ENCODE data around the gene PLCB3. TPM values are rescaled to one million over a fixed set of nuclear protein-coding genes. Genes with fewer than 3 reads are reported as not detected.
A peak's percentile ranks its signal among the peaks of the same experiment; 100 is the strongest.

Gene PLCB3
- polyA plus RNA-seq, 3 donors from 2014 or later, result 0.33 to 0.49 TPM; not detected in 1

DNA sequence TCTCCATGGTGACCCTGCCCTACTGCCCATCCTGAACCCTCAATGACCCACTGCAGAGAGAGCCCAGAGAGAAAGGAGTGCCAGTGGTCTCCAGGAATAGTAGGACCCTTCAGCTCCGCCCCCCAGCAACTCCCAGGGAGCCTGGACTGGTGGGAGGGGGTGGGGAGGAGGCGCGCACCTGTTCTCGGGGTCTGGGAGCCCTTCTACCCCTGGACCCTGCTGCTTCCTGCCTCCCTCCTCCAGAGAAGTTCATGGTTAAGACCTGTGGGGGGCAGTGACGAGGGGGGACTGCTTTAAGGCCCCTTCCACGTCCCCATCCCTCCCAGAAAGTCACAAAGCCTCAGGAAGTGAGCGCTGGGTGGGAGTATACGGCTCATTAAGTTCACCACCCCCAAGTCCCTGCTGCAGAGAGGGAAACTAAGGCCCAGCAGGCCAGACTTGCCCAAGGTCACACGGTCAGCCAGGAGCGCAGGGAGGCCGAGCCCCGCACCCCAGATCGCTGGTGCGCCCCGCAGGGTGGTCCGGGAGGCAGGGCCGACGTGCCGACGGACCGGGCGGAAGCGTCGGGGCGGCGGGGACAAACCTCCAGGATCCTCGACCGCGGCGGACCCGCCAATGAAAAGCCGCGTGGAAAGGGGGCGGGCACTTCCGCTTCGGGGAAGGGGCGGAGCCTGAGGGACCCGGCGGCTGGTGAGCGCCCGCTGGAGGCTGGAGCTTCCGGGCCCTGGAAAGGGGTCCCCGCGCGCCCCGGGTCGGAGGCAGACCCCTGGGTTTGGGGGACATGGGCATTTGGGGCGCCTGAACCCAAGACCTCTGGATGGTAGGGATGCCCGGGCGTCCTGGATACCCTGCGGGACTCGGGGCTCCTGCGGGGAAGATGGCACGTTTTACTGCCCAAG is 25.5 kb upstream of the PLCB3 start, which contains the start of the genes NUDT22 and TRPT1:
Gene NUDT22, plus strand, starts transcription at position 667 of the 899 bp plus-strand sequence. CDS start 379 bp downstream, outside the sequence.
Gene TRPT1, minus strand, starts transcription at position 579 of the 899 bp plus-strand sequence. Its CDS starts 326 bp downstream, at position 253.
- DNase-seq, result peak; percentile 90 to 93 (median 91)
- Mint-ChIP-seq H3K36me3 (no peaks in the 10 kb centered on the region), H3K27me3 (ENCODE audit: low read depth in 3 of 3) (peaks cover 0 to 6% (median 2%) of the 10 kb centered on the region in 3 donors), H3K4me1 (peaks cover 34 to 36% of the 10 kb centered on the region in 2 donors), H3K27ac (peak within 1 kb of the TSS; percentile 77 to 93 (median 90)), H3K4me3 (peak within 1 kb of the TSS; percentile 87 to 91 (median 89)), H3K9me3 (no peaks in the 10 kb centered on the region)

DNA sequence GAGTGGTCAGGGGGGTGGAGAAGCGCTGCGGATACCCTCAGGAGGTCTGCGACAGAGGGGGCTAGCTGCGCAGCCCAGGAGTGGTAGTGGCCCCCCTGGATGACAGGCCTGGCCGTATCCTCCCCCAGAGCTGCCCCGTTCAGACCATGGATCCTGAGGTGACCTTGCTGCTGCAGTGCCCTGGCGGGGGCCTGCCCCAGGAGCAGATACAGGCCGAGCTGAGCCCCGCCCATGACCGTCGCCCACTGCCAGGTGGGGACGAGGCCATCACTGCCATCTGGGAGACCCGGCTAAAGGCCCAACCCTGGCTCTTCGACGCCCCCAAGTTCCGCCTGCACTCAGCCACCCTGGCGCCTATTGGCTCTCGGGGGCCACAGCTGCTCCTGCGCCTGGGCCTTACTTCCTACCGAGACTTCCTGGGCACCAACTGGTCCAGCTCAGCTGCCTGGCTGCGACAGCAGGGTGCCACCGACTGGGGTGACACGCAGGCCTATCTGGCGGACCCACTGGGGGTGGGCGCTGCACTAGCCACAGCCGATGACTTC is 24.8 kb upstream of the PLCB3 start:
- Mint-ChIP-seq H3K27ac (peak overlapping the region; percentile 77 to 93 (median 90)), H3K36me3 (no peaks in the 10 kb centered on the region), H3K9me3 (no peaks in the 10 kb centered on the region), H3K27me3 (ENCODE audit: low read depth in 3 of 3) (peaks cover 0 to 6% (median 2%) of the 10 kb centered on the region in 3 donors), H3K4me3 (peak overlapping the region; percentile 87 to 91 (median 89)), H3K4me1 (peaks cover 38 to 40% of the 10 kb centered on the region in 2 donors)
- peak; percentile 65 to 70 (median 70) for DNase-seq

DNA sequence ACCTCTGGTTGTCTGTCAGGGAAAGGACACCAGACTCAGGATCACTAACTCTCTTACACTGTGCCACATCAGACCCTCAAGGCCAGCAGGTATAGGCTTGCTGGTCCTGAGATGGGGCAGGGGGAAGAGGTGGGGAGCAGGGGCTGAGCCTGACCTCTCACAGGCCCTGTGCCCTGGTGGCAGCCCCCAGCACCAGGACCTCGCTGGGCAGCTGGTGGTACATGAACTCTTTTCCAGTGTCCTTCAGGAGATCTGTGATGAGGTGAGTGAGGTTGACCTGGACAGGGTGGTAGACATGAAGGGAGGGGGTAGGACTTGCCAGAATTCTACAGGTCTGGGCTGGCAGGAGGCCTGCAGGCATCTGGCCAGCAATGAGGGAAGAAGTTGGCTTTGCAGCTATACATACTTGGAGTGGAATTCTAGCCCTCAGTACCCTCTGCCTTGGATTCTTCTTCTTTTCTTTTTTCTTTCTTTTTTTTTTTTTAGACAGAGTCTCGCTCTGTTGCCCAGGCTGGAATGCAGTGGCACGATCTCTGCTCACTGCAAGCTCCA is 23.8 kb upstream of the PLCB3 start:
- DNase-seq, result no peak
- H3K27ac Mint-ChIP-seq, result peak overlapping the region; percentile 77 to 93 (median 90)
- peaks cover 0 to 4% (median 2%) of the 10 kb centered on the region in 3 donors for H3K27me3 Mint-ChIP-seq (ENCODE audit: low read depth in 3 of 3)
- peak overlapping the region; percentile 87 to 91 (median 89) for H3K4me3 Mint-ChIP-seq
- H3K36me3 Mint-ChIP-seq, result no peaks in the 10 kb centered on the region
- H3K9me3 Mint-ChIP-seq, result no peaks in the 10 kb centered on the region
- H3K4me1 Mint-ChIP-seq, result peaks cover 40 to 46% of the 10 kb centered on the region in 2 donors

DNA sequence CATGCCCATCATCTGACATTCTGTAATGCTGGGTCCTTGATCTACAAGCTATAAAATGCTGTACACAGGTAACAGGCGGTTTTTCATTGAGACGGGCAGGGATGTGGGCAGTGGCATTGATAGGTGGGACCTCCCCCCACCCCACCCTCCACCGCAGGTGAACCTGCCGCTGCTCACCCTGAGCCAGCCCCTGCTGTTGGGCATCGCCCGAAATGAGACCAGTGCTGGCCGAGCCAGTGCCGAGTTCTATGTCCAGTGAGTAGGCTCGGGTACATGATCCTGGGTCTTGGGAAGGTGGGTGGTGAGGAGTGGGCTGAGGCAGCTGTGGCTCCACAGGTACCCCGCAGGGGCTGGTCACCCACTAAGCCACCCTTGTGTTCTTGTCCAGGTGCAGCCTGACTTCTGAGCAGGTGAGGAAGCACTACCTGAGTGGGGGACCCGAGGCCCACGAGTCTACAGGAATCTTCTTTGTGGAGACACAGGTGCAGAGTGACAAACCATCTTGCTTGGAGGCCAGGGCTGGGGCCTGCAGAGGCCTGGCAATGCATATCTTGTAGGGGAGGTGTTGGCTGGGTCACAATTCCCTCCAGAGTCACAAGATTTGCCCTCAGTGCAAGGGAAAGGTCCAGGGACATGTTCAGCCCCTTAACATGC is 22.1 kb upstream of the PLCB3 start:
- DNase-seq, result no peak
- H3K4me3 Mint-ChIP-seq, result peak overlapping the region; percentile 86 to 94 (median 87)
- no peaks in the 10 kb centered on the region for H3K9me3 Mint-ChIP-seq
- peaks cover 0 to 5% (median 2%) of the 10 kb centered on the region in 3 donors for H3K27me3 Mint-ChIP-seq (ENCODE audit: low read depth in 3 of 3)
- H3K36me3 Mint-ChIP-seq, result no peaks in the 10 kb centered on the region
- peak overlapping the region; percentile 76 to 91 (median 83) for H3K27ac Mint-ChIP-seq
- H3K4me1 Mint-ChIP-seq, result peaks cover 40 to 53% of the 10 kb centered on the region in 2 donors

DNA sequence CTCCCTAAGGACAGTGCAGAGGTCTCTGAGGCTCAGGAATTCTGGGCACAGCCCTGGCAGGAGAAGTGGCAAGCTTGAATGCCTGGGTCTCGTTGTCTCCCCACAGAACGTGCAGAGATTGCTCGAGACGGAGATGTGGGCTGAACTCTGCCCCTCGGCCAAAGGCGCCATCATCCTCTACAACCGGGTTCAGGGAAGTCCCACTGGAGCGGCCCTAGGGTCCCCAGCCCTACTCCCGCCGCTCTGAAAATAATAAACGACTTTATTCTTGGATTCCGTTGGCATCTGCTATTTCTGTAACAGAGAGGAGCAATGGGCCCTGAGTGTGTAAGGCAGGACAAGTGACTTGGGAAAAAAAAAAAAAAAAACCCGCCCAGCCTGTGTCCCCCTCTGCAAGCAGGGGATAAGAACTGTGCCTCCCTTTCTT is 21.6 kb upstream of the PLCB3 start:
- peaks cover 40 to 53% of the 10 kb centered on the region in 2 donors for H3K4me1 Mint-ChIP-seq
- H3K27ac Mint-ChIP-seq, result peak overlapping the region; percentile 82 to 94 (median 89)
- DNase-seq, result no peak
- peak overlapping the region; percentile 86 to 94 (median 87) for H3K4me3 Mint-ChIP-seq
- no peaks in the 10 kb centered on the region for H3K36me3 Mint-ChIP-seq
- H3K27me3 Mint-ChIP-seq (ENCODE audit: low read depth in 3 of 3), result peaks cover 0 to 3% (median 2%) of the 10 kb centered on the region in 3 donors
- H3K9me3 Mint-ChIP-seq, result no peaks in the 10 kb centered on the region

DNA sequence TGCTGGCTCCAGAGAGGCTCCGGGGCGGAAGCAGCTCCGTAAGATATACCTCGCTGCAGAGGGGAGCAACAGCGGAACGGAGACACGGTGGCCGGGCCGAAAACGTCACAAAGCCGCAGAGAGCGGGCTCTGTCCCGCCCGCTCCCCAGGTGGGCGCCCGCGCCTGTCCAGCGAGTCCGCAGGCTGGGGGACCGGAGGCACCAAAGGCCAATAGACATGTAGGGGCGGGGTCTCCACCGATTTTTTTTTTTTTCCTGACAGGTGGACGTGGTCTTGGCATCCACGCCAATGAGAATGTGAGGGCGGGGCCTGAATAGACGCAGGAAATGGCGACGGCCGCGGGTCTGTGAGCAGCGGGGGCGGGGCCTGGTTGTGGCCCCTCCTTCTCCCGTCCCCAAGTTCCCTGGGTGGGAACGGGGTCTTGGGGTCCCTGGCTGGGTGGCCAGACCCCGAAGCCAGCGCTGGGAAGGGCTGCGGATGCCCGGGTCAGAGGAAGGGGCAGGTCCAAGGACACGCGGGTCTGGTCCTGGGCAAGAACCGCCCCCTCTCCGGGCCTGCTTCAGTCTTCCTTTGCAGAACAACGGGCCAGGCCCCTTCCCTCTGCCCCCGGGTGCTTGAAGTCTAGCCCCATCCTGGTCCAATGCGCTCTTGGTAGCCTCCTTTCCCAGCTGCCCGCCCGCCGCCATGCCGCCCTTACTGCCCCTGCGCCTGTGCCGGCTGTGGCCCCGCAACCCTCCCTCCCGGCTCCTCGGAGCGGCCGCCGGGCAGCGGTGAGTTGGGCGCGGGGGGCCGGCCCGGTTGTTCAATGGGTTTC is 21.0 kb upstream of the PLCB3 start, which contains the start of gene DNAJC4:
Gene DNAJC4, plus strand, starts transcription at position 378 of the 814 bp plus-strand sequence. Its CDS starts 307 bp downstream, at position 685.
- H3K4me3 Mint-ChIP-seq, result peak within 1 kb of the TSS; percentile 86 to 94 (median 87)
- H3K9me3 Mint-ChIP-seq, result no peaks in the 10 kb centered on the region
- peaks cover 38 to 51% of the 10 kb centered on the region in 2 donors for H3K4me1 Mint-ChIP-seq
- peaks cover 0 to 3% (median 2%) of the 10 kb centered on the region in 3 donors for H3K27me3 Mint-ChIP-seq (ENCODE audit: low read depth in 3 of 3)
- DNase-seq, result peak; percentile 90 to 91 (median 90)
- peak within 1 kb of the TSS; percentile 82 to 94 (median 89) for H3K27ac Mint-ChIP-seq
- no peaks in the 10 kb centered on the region for H3K36me3 Mint-ChIP-seq

DNA sequence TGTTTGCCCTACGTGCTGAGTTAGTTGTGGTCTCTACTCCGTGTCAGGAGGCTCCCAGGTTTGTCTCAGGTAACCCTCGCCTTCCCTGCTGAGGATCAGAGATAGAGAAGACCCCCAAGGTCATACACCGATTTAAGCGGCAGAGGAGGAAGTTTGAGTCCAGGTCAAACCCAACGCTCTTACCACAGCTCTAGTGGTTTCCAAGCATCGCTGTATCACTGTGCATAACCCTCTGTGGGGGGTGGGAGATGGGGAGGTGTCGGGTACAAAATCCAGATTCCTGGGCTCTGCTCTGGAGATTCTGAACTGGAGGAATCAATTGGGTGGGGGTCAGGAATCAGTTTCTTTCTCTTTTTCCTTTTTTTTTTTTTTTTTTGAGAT is 20.4 kb upstream of the PLCB3 start:
- peaks cover 40 to 50% of the 10 kb centered on the region in 2 donors for H3K4me1 Mint-ChIP-seq
- no peak for DNase-seq
- peak overlapping the region; percentile 82 to 94 (median 89) for H3K27ac Mint-ChIP-seq

DNA sequence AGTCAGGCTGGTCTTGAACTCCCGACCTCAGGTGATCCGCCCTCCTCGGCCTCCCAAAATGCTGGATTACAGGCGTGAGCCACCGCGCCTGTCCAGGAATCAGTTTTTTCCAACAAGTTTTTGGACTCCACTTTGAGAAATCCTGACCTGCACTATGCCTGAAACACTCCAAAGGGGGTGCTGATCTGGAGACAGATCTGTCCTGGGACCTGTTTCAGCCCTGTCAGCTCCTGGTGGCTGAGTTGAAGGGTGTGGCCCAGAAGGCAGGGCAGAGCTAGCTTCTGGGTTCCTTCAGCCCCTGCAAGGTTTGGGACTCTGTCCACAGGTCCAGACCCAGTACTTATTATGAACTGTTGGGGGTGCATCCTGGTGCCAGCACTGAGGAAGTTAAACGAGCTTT is 19.8 kb upstream of the PLCB3 start:
- no peaks in the 10 kb centered on the region for H3K9me3 Mint-ChIP-seq
- peaks cover 40 to 50% of the 10 kb centered on the region in 2 donors for H3K4me1 Mint-ChIP-seq
- peak overlapping the region in 4 of 6 donors; percentile 34 to 83 (median 80) for H3K27ac Mint-ChIP-seq
- no peak for DNase-seq
- H3K36me3 Mint-ChIP-seq, result no peaks in the 10 kb centered on the region
- peaks cover 0 to 2% (median 1%) of the 10 kb centered on the region in 3 donors for H3K27me3 Mint-ChIP-seq (ENCODE audit: low read depth in 3 of 3)
- peak overlapping the region; percentile 57 to 94 (median 86) for H3K4me3 Mint-ChIP-seq

More for the DNA sequence above, 20.4 kb upstream of the PLCB3 start:
- no peaks in the 10 kb centered on the region for H3K9me3 Mint-ChIP-seq
- H3K36me3 Mint-ChIP-seq, result no peaks in the 10 kb centered on the region
- H3K4me3 Mint-ChIP-seq, result peak overlapping the region; percentile 86 to 94 (median 87)
- H3K27me3 Mint-ChIP-seq (ENCODE audit: low read depth in 3 of 3), result peaks cover 0 to 2% (median 1%) of the 10 kb centered on the region in 3 donors

DNA sequence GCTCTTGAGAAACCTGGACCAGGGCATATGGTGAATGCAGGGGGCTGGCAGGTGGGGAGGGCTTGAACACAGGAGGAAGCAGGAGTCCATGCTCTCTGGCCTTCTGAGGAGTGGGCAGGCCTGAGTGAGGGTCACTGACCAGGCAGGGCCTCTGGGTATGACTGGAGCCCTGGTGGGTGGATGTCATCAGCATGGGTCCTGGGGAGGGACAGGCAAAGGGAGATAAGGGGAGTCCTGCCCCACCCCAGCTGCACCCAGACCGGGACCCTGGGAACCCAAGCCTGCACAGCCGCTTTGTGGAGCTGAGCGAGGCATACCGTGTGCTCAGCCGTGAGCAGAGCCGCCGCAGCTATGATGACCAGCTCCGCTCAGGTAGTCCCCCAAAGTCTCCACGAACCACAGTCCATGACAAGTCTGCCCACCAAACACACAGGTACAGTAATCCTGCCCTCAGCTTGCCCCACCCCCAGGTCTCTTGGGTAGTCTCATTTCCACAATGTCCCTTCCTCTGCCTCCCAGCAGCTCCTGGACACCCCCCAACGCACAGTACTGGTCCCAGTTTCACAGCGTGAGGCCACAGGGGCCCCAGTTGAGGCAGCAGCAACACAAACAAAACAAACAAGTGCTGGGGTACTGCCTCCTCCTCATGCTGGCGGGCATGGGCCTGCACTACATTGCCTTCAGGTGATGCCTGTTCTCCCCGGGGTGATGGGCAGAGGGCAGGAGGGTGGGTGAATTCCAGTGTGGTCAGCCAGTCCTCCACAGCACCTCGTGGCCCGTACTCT is 19.0 kb upstream of the PLCB3 start:
- peak overlapping the region; percentile 57 to 94 (median 79) for H3K4me3 Mint-ChIP-seq
- H3K27me3 Mint-ChIP-seq (ENCODE audit: low read depth in 3 of 3), result peaks cover 0 to 1% (median 0%) of the 10 kb centered on the region in 3 donors
- H3K9me3 Mint-ChIP-seq, result no peaks in the 10 kb centered on the region
- H3K36me3 Mint-ChIP-seq, result no peaks in the 10 kb centered on the region
- no peak for DNase-seq
- H3K4me1 Mint-ChIP-seq, result peaks cover 34 to 44% of the 10 kb centered on the region in 2 donors
- peak overlapping the region in 4 of 6 donors; percentile 69 to 83 (median 80) for H3K27ac Mint-ChIP-seq

DNA sequence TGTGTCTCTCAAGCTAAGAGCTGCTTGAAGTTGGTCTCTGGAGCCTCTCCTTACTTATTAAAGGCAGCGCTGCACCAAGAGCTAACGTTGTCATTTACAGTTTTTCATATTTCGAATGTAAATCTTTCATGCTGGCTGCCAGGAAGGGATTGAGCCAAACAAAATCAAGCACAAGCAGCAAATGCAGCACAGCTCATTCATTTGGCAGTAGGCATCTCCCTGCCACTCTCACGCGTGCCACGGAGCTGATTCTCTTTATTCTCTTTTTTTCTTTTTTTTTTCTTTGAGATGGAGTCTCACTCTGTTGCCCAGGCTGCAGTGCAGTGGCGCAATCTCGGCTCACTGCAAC is 18.4 kb upstream of the PLCB3 start:
- peak overlapping the region; percentile 36 to 79 (median 61) for H3K4me3 Mint-ChIP-seq

DNA sequence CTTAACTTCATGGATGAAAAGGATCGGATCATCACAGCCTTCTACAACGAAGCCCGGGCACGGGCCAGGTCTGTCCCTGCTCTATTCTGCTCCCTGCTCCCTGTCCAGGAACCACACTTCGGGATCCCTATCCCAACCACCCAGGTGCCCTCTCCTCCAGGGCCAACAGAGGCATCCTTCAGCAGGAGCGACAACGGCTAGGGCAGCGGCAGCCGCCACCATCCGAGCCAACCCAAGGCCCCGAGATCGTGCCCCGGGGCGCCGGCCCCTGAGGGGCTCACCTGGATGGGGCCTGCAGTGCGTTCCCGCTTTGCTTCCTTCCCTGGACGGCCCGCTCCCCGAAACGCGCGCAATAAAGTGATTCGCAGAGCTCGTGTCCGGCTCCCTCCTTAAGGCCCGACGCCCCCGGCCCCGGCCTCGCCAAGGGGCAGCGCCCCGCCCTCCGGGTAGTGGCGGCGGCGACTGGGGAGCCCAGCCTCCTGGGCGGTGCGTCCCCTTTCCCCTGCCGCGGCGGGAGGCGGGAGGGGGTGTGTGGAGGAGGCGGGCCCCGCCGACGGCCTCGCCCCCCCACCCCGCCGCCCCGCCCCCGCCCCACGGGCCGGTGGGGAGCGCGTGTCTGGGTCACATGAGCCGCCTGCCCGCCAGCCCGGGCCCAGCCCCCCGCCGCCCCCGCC is 17.3 kb upstream of the PLCB3 start, which contains the start of gene VEGFB:
Gene VEGFB, plus strand, starts transcription at position 672 of the 674 bp plus-strand sequence. CDS start 250 bp downstream, outside the sequence.
- no peaks in the 10 kb centered on the region for H3K9me3 Mint-ChIP-seq
- H3K4me3 Mint-ChIP-seq, result peak within 1 kb of the TSS; percentile 76 to 82 (median 80)
- peak; percentile 70 to 72 (median 71) for DNase-seq
- H3K4me1 Mint-ChIP-seq, result peaks cover 27 to 40% of the 10 kb centered on the region in 2 donors
- peak within 1 kb of the TSS; percentile 55 to 85 (median 80) for H3K27ac Mint-ChIP-seq
- no peaks in the 10 kb centered on the region for H3K36me3 Mint-ChIP-seq
- H3K27me3 Mint-ChIP-seq (ENCODE audit: low read depth in 3 of 3), result peaks cover 0 to 1% (median 0%) of the 10 kb centered on the region in 3 donors

More for the DNA sequence above, 18.4 kb upstream of the PLCB3 start:
- Mint-ChIP-seq H3K9me3 (no peaks in the 10 kb centered on the region), H3K4me1 (peaks cover 29 to 38% of the 10 kb centered on the region in 2 donors), H3K27me3 (ENCODE audit: low read depth in 3 of 3) (peaks cover 0 to 1% (median 0%) of the 10 kb centered on the region in 3 donors), H3K36me3 (no peaks in the 10 kb centered on the region), H3K27ac (peak overlapping the region in 4 of 6 donors; percentile 36 to 82 (median 62))
- DNase-seq, result no peak
